ENCODE data around the gene DLGAP1.

DLGAP1 gene

GRCh38 chr18:3526421-3527354 is 928.4 kb downstream of the DLGAP1 start:
- peaks cover 26% of the 10 kb centered on the region for H3K4me1 Mint-ChIP-seq
- peaks cover 15% of the 10 kb centered on the region for H3K9me3 Mint-ChIP-seq
- H3K36me3 Mint-ChIP-seq (ENCODE audit: low read depth), result peaks cover 10% of the 10 kb centered on the region
- DNase-seq, result peak; percentile 9
- no peak for TF ChIP-seq CTCF (IDR thresholded peaks at IDR 0.05)
- H3K4me3 Mint-ChIP-seq, result peak overlapping the region; percentile 12
- peak overlapping the region; percentile 47 for H3K27ac Mint-ChIP-seq
- H3K27me3 Mint-ChIP-seq (ENCODE audit: low read depth, poor library complexity), result peaks cover 3% of the 10 kb centered on the region

- peaks cover 15% of the 10 kb centered on the region for H3K9me3 Mint-ChIP-seq
- TF ChIP-seq CTCF (IDR thresholded peaks at IDR 0.05), result no peak
- DNase-seq, result no peak
- H3K27me3 Mint-ChIP-seq (ENCODE audit: low read depth, poor library complexity), result peaks cover 3% of the 10 kb centered on the region
- H3K4me3 Mint-ChIP-seq, result no peak overlapping the region
- H3K4me1 Mint-ChIP-seq, result peaks cover 33% of the 10 kb centered on the region
- no peak overlapping the region for H3K27ac Mint-ChIP-seq
- peaks cover 10% of the 10 kb centered on the region for H3K36me3 Mint-ChIP-seq (ENCODE audit: low read depth)
Observed at GRCh38 chr18:3525870-3526420, 929.2 kb downstream of the DLGAP1 start.

GRCh38 chr18:3524706-3525105 is 930.4 kb downstream of the DLGAP1 start:
- H3K4me1 Mint-ChIP-seq, result peaks cover 44% of the 10 kb centered on the region
- DNase-seq, result no peak
- no peak overlapping the region for H3K27ac Mint-ChIP-seq

GRCh38 chr18:3520230-3521085 is 934.6 kb downstream of the DLGAP1 start:
- no peaks in the 10 kb centered on the region for H3K27me3 Mint-ChIP-seq (ENCODE audit: low read depth, poor library complexity)
- peaks cover 15% of the 10 kb centered on the region for H3K9me3 Mint-ChIP-seq
- peaks cover 10% of the 10 kb centered on the region for H3K36me3 Mint-ChIP-seq (ENCODE audit: low read depth)
- DNase-seq, result no peak
- H3K27ac Mint-ChIP-seq, result no peak overlapping the region
- no peak overlapping the region for H3K4me3 Mint-ChIP-seq
- peaks cover 19% of the 10 kb centered on the region for H3K4me1 Mint-ChIP-seq
- TF ChIP-seq CTCF (IDR thresholded peaks at IDR 0.05), result no peak

More at GRCh38 chr18:3524706-3525105, 930.4 kb downstream of the DLGAP1 start:
- H3K36me3 Mint-ChIP-seq (ENCODE audit: low read depth), result peaks cover 10% of the 10 kb centered on the region
- peaks cover 3% of the 10 kb centered on the region for H3K27me3 Mint-ChIP-seq (ENCODE audit: low read depth, poor library complexity)
- no peak for TF ChIP-seq CTCF (IDR thresholded peaks at IDR 0.05)
- H3K9me3 Mint-ChIP-seq, result peaks cover 15% of the 10 kb centered on the region
- no peak overlapping the region for H3K4me3 Mint-ChIP-seq

GRCh38 chr18:3514312-3515216 is 940.5 kb downstream of the DLGAP1 start:
- no peak for TF ChIP-seq CTCF (IDR thresholded peaks at IDR 0.05)
- Mint-ChIP-seq H3K4me1 (peaks cover 12% of the 10 kb centered on the region), H3K4me3 (no peak overlapping the region), H3K36me3 (ENCODE audit: low read depth) (no peaks in the 10 kb centered on the region), H3K27me3 (ENCODE audit: low read depth, poor library complexity) (peaks cover 3% of the 10 kb centered on the region), H3K27ac (peak overlapping the region; percentile 68), H3K9me3 (no peaks in the 10 kb centered on the region)
- no peak for DNase-seq

Measured in nephron progenitor cell (in vitro differentiated cells).